ENCODE measurements around the gene SERPINB10.
A peak's percentile ranks its signal among the peaks of the same experiment; 100 is the strongest.

The SERPINB10 gene

DNA sequence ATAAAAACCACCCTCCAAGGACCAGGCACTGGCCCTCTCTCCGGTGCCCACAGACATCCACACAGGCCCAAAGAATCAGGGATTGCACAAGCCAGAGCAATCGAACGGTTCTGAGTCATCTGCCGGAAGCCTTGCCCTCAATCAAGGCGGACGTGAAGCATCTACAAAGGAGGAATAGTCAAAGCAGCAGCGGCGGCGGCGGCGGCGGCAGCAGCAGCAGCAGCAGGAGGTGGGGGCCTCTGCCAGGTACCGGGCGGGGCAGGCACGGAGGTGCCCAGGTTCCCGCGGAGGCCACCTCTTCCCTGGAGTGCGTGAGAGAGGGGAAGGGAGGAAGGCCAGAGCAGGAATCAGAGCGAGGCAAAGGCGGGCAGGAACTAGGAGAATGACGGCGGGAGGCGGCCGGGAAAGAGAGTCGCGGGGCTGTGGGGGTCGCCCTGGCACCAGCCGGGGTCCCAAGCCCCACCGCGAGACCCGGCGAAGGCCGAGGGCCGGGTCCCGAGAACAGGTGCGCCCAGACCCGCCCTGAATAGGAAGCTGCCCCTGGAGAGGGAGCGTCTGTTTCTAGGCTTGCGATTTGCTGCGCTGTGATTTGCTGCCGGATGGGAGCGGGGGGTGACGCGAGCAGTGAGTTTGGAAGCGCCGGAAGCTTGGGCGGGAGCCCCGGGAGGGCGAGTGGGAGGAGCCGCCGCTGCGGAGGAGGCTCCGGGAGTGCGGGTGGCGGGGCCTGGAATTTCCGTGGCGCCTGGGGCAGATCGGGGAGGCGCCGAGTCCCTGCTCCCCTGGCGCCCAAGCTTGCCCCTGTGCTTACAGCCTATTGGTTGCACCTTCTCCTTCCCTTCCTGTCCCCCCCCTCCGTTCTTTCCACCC is 62.4 kb downstream of the SERPINB10 start, which contains the start of gene SERPINB8:
TSS of gene SERPINB8 (plus strand) at position 140 of the 867 bp plus-strand sequence. CDS start 8,228 bp downstream, outside the sequence.
- Histone ChIP-seq H3K4me1 (ENCODE audit: control extremely low read depth in 1 of 4, control insufficient read depth in 4 of 4, insufficient read depth in 4 of 4, low read length in 3 of 4) (peaks cover 5 to 34% (median 27%) of the 10 kb centered on the region in 4 experiments), H3K36me3 (ENCODE audit: control insufficient read depth in 4 of 4, insufficient read depth in 4 of 4, low read length in 3 of 4) (no peaks in the 10 kb centered on the region), H3K9me3 (ENCODE audit: control extremely low read depth in 1 of 5, control insufficient read depth in 4 of 5, insufficient read depth in 2 of 5, low read depth in 1 of 5, low read length in 4 of 5) (no peaks in the 10 kb centered on the region), H3K27ac (ENCODE audit: insufficient read depth in 1 of 2, low read depth in 1 of 2, low read length in 2 of 2, poor library complexity in 1 of 2, severe bottlenecking in 2 of 2) (peak within 1 kb of the TSS; percentile 7 to 54), H3K4me3 (ENCODE audit: control insufficient read depth in 1 of 7, extremely low read depth in 1 of 7, insufficient read depth in 4 of 7, low read depth in 2 of 7, low read length in 6 of 7) (peak within 1 kb of the TSS; percentile 68 to 90 (median 83)), H3K27me3 (replicated peaks in 2 of 5; ENCODE audit: control insufficient read depth in 4 of 5, insufficient read depth in 5 of 5, low read length in 4 of 5) (peaks cover 0 to 11% (median 0%) of the 10 kb centered on the region in 5 experiments)
- CTCF ChIA-PET, result interaction anchor here (1.0 kb wide), 1 partner anchor 34 kb away, joined by 3 read pairs; no protein-coding TSS in a partner anchor
- peak; percentile 84 to 94 (median 90) for DNase-seq
- WGBS (ENCODE audit: insufficient coverage), result 0% methylated on average over 53 of the region's 62 CpGs
- POLR2A ChIA-PET, result no interaction called here

DNA sequence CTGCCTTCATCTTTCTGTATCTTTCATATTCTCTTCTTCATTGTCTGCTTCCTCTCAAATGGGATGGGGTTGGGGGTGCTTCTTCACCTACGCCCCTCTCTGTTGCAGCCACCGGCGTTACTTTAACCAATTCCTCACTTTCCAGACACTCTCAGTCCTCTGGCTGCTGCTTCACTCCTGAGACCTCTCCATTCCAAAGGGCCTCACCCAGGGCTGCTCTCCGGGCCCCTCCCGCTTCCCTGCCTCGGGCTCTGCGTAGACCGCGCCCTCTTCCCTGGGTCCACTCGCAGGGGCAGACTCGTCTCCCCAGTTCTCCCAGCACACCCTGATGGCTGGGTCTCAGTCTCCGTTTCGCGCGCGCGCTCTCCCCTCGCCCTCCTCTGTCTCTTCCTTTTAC is 63.0 kb downstream of the SERPINB10 start:
- Histone ChIP-seq H3K27me3 (replicated peaks in 2 of 5; ENCODE audit: control insufficient read depth in 4 of 5, insufficient read depth in 5 of 5, low read length in 4 of 5) (peaks cover 0 to 9% (median 0%) of the 10 kb centered on the region in 5 experiments), H3K4me1 (ENCODE audit: control extremely low read depth in 1 of 4, control insufficient read depth in 4 of 4, insufficient read depth in 4 of 4, low read length in 3 of 4) (peaks cover 6 to 41% (median 32%) of the 10 kb centered on the region in 4 experiments), H3K9me3 (ENCODE audit: control extremely low read depth in 1 of 5, control insufficient read depth in 4 of 5, insufficient read depth in 2 of 5, low read depth in 1 of 5, low read length in 4 of 5) (no peaks in the 10 kb centered on the region), H3K36me3 (ENCODE audit: control insufficient read depth in 4 of 4, insufficient read depth in 4 of 4, low read length in 3 of 4) (no peaks in the 10 kb centered on the region), H3K27ac (ENCODE audit: insufficient read depth in 1 of 2, low read depth in 1 of 2, low read length in 2 of 2, poor library complexity in 1 of 2, severe bottlenecking in 2 of 2) (peak overlapping the region in 1 of 2 experiments; percentile 54), H3K4me3 (ENCODE audit: control insufficient read depth in 1 of 7, extremely low read depth in 1 of 7, insufficient read depth in 4 of 7, low read depth in 2 of 7, low read length in 6 of 7) (peak overlapping the region; percentile 68 to 90 (median 83))
- POLR2A ChIA-PET, result no interaction called here
- CTCF ChIA-PET, result interaction anchor here (1.0 kb wide), 1 partner anchor 34 kb away, joined by 3 read pairs; no protein-coding TSS in a partner anchor
- 37% methylated on average over 17 of the region's 18 CpGs for WGBS (ENCODE audit: insufficient coverage)
- no peak for DNase-seq

DNA sequence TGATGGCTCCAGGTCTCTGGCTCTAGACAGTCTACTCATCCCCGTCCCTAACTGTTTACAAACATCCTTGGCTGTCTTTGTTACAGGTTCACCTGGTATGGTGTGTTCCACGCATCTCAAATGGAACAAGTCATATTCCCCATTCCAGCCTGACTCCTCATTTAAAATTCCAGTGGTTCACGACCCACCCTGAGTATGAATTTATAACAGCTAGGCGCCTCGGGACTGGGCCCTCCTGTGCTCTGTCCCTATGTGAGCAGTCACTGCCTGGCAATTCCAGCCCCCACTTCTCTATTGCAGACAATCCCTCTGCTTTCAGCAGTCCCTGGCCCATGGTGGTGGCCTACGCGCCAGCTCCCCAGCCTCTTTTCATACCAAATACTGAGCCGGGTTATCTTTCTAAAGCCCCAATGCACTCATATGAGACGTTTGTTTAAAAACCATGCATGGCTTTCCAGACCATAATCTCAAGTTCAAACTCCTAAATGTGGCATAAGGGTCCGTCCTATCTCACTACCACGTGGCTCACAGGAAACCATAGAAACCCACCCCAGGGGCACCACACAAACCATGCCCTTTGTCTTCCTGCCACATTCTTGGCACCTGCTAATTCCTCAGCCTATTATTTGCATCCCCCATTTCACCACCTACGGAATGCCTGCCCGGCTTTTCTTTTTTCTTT is 63.7 kb downstream of the SERPINB10 start:
- H3K27ac ChIP-seq (ENCODE audit: insufficient read depth in 1 of 2, low read depth in 1 of 2, low read length in 2 of 2, poor library complexity in 1 of 2, severe bottlenecking in 2 of 2), result no peak overlapping the region
- H3K4me1 ChIP-seq (ENCODE audit: control extremely low read depth in 1 of 4, control insufficient read depth in 4 of 4, insufficient read depth in 4 of 4, low read length in 3 of 4), result peaks cover 7 to 46% (median 35%) of the 10 kb centered on the region in 4 experiments
- WGBS (ENCODE audit: insufficient coverage), result 43% methylated on average over 9 of the region's 13 CpGs
- peak; percentile 61 to 78 (median 71) for DNase-seq
- H3K9me3 ChIP-seq (ENCODE audit: control extremely low read depth in 1 of 5, control insufficient read depth in 4 of 5, insufficient read depth in 2 of 5, low read depth in 1 of 5, low read length in 4 of 5), result no peaks in the 10 kb centered on the region
- POLR2A ChIA-PET, result no interaction called here
- peak overlapping the region in 6 of 7 experiments; percentile 48 to 90 (median 84) for H3K4me3 ChIP-seq (ENCODE audit: control insufficient read depth in 1 of 7, extremely low read depth in 1 of 7, insufficient read depth in 4 of 7, low read depth in 2 of 7, low read length in 6 of 7)
- no peaks in the 10 kb centered on the region for H3K36me3 ChIP-seq (ENCODE audit: control insufficient read depth in 4 of 4, insufficient read depth in 4 of 4, low read length in 3 of 4)
- peaks cover 0 to 6% (median 0%) of the 10 kb centered on the region in 5 experiments for H3K27me3 ChIP-seq (replicated peaks in 2 of 5; ENCODE audit: control insufficient read depth in 4 of 5, insufficient read depth in 5 of 5, low read length in 4 of 5)
- CTCF ChIA-PET, result no interaction called here

DNA sequence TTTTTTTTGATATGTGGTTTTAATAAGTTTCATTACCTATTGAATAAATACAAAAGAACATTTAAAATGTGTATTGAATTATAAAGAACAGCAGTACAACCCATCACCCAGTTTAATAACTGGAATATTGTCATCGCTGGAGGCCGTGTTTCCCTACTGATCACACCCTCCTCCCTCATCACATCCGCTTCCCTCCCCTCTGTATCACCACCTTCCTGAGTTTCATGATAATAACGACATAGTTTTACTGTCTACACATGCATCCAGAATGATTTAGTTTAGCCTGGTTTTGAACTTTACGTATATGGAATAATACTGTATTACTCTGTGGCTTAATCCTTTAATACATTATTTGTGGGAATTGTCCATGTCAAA is 64.2 kb downstream of the SERPINB10 start:
- Histone ChIP-seq H3K4me3 (ENCODE audit: control insufficient read depth in 1 of 7, extremely low read depth in 1 of 7, insufficient read depth in 4 of 7, low read depth in 2 of 7, low read length in 6 of 7) (peak overlapping the region in 2 of 7 experiments; percentile 83 to 86), H3K4me1 (ENCODE audit: control extremely low read depth in 1 of 4, control insufficient read depth in 4 of 4, insufficient read depth in 4 of 4, low read length in 3 of 4) (peaks cover 7 to 51% (median 37%) of the 10 kb centered on the region in 4 experiments), H3K27ac (ENCODE audit: insufficient read depth in 1 of 2, low read depth in 1 of 2, low read length in 2 of 2, poor library complexity in 1 of 2, severe bottlenecking in 2 of 2) (no peak overlapping the region), H3K9me3 (ENCODE audit: control extremely low read depth in 1 of 5, control insufficient read depth in 4 of 5, insufficient read depth in 2 of 5, low read depth in 1 of 5, low read length in 4 of 5) (no peaks in the 10 kb centered on the region), H3K27me3 (replicated peaks in 2 of 5; ENCODE audit: control insufficient read depth in 4 of 5, insufficient read depth in 5 of 5, low read length in 4 of 5) (peaks cover 0 to 6% (median 0%) of the 10 kb centered on the region in 5 experiments), H3K36me3 (ENCODE audit: control insufficient read depth in 4 of 4, insufficient read depth in 4 of 4, low read length in 3 of 4) (no peaks in the 10 kb centered on the region)
- CTCF ChIA-PET, result no interaction called here
- POLR2A ChIA-PET, result no interaction called here
- 27% methylated on average over 3 of the region's 5 CpGs for WGBS (ENCODE audit: insufficient coverage)
- DNase-seq, result no peak

DNA sequence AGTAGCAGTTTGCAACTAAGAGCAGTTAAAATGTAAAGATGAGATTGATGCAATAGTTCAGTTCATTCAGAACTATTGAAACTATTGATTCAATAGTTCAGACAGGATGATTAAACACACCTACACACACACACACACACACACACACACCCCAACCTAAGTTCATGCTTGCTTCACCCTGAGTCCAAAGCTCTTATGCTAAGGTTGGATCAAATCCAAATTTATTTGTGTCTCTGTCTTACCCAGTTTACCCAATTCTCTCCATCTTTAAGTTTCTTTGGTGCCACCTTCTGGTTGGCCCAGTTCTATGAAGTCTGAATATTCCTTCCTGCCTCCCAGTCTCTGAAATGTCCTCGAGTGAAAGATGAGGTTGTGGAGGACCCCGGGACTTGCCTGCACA is 67.2 kb downstream of the SERPINB10 start:
- POLR2A ChIA-PET, result no interaction called here
- H3K4me3 ChIP-seq (ENCODE audit: control insufficient read depth in 1 of 7, extremely low read depth in 1 of 7, insufficient read depth in 4 of 7, low read depth in 2 of 7, low read length in 6 of 7), result peak overlapping the region in 1 of 7 experiments; percentile 9
- WGBS (ENCODE audit: insufficient coverage), result no CpG with 5 or more reads among the region's 2 CpGs
- CTCF ChIA-PET, result interaction anchor here (1.2 to 5.9 kb wide), 6 partner anchors 8 to 39 kb away, joined by 3 to 45 read pairs (median 6); no protein-coding TSS in a partner anchor
- no peak for DNase-seq
- no peaks in the 10 kb centered on the region for H3K36me3 ChIP-seq (ENCODE audit: control insufficient read depth in 4 of 4, insufficient read depth in 4 of 4, low read length in 3 of 4)
- H3K27me3 ChIP-seq (replicated peaks in 2 of 5; ENCODE audit: control insufficient read depth in 4 of 5, insufficient read depth in 5 of 5, low read length in 4 of 5), result no peaks in the 10 kb centered on the region
- H3K27ac ChIP-seq (ENCODE audit: insufficient read depth in 1 of 2, low read depth in 1 of 2, low read length in 2 of 2, poor library complexity in 1 of 2, severe bottlenecking in 2 of 2), result no peak overlapping the region
- H3K4me1 ChIP-seq (ENCODE audit: control extremely low read depth in 1 of 4, control insufficient read depth in 4 of 4, insufficient read depth in 4 of 4, low read length in 3 of 4), result peaks cover 6 to 48% (median 32%) of the 10 kb centered on the region in 4 experiments
- H3K9me3 ChIP-seq (ENCODE audit: control extremely low read depth in 1 of 5, control insufficient read depth in 4 of 5, insufficient read depth in 2 of 5, low read depth in 1 of 5, low read length in 4 of 5), result no peaks in the 10 kb centered on the region

DNA sequence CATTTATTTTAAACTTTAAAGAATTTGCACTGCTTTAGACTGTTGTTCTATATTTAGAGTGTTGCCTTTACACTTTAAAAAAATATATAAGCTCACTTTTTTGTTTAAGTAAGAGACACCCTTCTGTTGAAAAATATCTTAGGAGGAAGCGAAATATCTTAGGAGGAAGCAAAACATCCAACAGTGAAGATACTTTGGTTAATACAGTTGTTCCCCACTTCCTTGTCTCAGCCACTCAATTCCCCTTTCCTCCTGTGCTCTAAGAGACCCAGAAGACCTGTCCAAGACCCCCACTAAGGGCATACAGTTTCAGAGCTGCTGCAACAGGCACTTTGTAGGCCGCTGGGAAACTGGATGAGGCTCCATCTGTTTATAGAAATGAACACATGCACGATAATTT is 67.9 kb downstream of the SERPINB10 start:
- CTCF ChIA-PET, result interaction anchor here (1.2 to 5.9 kb wide), 7 partner anchors 8 to 40 kb away, joined by 3 to 45 read pairs (median 4); no protein-coding TSS in a partner anchor
- whole genome bisulfite sequencing (ENCODE audit: insufficient coverage), result 67% methylated on average over 2 of the region's 3 CpGs
- POLR2A ChIA-PET, result no interaction called here

More for the DNA sequence above, 67.9 kb downstream of the SERPINB10 start:
- Histone ChIP-seq H3K27ac (ENCODE audit: insufficient read depth in 1 of 2, low read depth in 1 of 2, low read length in 2 of 2, poor library complexity in 1 of 2, severe bottlenecking in 2 of 2) (no peak overlapping the region), H3K27me3 (replicated peaks in 2 of 5; ENCODE audit: control insufficient read depth in 4 of 5, insufficient read depth in 5 of 5, low read length in 4 of 5) (no peaks in the 10 kb centered on the region), H3K36me3 (ENCODE audit: control insufficient read depth in 4 of 4, insufficient read depth in 4 of 4, low read length in 3 of 4) (peaks cover 0 to 2% (median 0%) of the 10 kb centered on the region in 4 experiments), H3K4me3 (ENCODE audit: control insufficient read depth in 1 of 7, extremely low read depth in 1 of 7, insufficient read depth in 4 of 7, low read depth in 2 of 7, low read length in 6 of 7) (peak overlapping the region in 2 of 7 experiments; percentile 38 to 43), H3K4me1 (ENCODE audit: control extremely low read depth in 1 of 4, control insufficient read depth in 4 of 4, insufficient read depth in 4 of 4, low read length in 3 of 4) (peaks cover 6 to 45% (median 28%) of the 10 kb centered on the region in 4 experiments), H3K9me3 (ENCODE audit: control extremely low read depth in 1 of 5, control insufficient read depth in 4 of 5, insufficient read depth in 2 of 5, low read depth in 1 of 5, low read length in 4 of 5) (no peaks in the 10 kb centered on the region)
- peak in 1 of 3 donors; percentile 32 for DNase-seq
